GM19023 (cell line): ENCODE data around the gene SLC5A2.

Experiments used
- ATAC-seq: cut with Tn5 transposase; IDR thresholded peaks from one replicate; pipeline ENCODE4 v1.9.1; 2021; ENCODE audit warnings: mild to moderate bottlenecking, moderate library complexity; ENCODE audit not compliant: unreplicated experiment

The SLC5A2 gene

DNA sequence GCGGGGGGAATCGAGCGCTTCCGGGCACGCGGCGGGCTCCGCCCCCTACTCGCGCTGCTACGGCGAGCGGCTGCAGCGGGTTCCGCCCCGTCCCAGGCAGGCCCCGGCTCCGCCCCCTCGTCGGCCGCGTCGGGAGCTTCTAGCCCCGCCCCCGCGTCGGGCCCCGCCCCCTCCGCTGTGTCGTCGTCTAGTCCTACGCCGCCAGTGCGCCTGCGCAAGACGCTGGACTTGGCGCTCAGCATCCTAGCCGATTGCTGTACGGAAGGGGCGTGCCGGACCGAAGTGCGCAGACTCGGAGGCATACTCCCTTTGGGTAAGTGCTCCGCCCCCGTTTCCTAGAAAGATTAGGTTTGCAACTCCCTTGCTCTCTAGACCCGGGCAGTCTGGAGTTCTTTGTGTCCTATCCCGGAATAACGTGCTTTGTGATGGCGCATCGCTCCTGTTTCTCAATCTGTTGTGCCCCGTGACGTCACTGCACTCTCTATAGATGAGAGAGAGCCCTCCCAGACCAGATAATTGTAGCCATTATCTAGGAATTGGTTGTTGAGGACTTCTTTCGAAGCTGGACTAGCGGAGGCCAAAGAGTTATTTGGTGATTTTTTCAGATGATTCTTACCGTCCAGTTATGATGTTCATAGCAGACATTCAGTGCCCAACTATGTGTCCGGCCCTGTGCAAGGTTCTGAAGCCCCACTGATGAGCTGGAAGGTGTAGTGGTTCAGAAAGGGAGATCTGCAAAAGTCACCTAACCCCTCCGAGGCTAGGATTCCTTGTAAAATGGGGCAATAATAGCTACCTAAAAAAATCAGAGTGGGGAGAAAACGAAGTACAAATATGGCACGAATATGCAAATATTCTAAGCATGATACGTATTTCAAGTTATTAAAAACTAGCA, 23.0 kb upstream of the SLC5A2 start:
- peak; percentile 68 for ATAC-seq

GRCh38 chr16:31460582-31461002, 22.3 kb upstream of the SLC5A2 start:
- ATAC-seq = no peak

- no peak for ATAC-seq
Observed at GRCh38 chr16:31461201-31461920, 21.6 kb upstream of the SLC5A2 start.

DNA sequence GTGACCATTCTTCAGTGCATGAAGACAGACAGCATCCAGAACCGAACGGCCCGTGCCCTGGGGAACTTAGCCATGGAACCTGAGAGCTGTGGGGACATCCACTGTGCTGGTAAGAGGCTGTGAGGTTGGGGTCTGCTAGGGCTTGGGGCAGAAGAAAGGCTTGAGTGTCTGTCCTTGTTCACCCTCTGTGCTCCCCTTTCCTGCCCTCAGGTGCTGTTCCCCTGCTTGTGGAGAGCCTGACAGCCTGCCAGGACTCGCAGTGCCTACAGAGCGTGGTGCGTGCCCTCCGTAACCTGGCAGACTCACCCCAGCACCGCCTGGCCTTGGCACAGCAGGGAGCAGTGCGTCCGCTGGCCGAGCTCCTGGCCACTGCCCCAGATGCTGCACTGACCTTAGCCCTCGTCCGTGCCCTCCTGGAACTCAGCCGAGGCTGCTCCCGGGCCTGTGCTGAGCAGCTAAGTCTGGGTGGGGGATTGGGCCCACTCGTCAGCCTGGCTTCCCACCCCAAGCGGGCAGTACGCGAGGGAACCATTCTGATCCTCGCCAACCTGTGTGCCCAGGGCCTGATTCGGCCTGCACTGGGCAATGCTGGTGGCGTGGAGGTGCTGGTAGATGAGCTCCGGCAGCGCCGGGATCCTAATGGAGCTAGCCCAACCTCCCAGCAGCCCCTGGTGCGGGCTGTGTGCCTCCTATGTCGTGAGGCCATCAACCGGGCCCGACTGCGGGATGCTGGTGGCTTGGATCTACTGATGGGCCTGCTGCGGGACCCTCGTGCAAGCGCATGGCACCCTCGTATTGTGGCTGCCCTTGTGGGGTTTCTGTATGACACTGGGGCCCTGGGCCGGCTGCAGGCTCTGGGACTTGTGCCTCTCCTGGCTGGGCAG, 20.8 kb upstream of the SLC5A2 start:
- ATAC-seq = no peak

DNA sequence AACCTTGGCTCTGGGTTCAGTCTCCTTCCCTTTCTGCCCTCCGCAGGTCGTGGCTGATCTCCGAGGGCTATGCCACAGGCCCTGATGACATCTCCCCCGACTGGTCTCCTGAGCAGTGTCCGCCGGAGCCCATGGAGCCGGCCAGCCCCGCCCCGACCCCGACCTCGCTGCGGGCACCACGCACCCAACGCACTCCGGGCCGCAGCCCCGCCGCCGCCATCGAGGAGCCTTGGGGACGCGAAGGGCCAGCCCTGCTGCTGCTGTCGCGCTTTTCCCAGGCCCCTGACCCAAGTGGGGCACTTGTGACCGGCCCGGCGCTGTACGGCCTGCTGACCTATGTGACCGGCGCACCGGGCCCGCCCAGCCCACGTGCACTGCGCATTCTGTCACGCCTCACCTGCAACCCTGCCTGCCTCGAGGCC, 18.6 kb upstream of the SLC5A2 start:
- no peak for ATAC-seq

DNA sequence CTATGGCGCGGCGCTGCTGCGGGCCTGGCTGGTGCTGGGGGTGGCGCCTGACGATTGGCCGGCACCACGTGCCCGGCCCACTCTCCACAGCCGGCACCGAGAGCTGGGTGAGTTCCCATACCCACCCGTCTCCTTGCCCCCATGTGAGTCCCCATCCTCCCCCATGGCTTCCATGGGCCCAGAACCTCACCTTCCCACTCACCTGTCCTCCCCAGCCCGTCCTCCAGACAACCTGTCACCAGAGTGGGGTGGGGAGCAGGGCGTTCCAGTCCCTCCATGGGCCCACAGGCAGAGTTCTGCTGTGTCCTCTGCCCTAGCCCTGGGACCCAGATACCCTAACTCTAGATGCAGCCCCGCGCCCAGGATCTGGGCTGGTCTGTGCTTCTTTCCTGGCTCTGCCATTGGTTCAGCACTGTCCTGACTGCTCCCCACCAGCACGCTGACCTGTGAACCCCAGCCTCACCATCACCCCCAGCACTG, 18.1 kb upstream of the SLC5A2 start:
- no peak for ATAC-seq

- no peak for ATAC-seq
Observed at GRCh38 chr16:31465788-31466370, 17.0 kb upstream of the SLC5A2 start.

GRCh38 chr16:31466381-31466841, 16.5 kb upstream of the SLC5A2 start:
- ATAC-seq = no peak

DNA sequence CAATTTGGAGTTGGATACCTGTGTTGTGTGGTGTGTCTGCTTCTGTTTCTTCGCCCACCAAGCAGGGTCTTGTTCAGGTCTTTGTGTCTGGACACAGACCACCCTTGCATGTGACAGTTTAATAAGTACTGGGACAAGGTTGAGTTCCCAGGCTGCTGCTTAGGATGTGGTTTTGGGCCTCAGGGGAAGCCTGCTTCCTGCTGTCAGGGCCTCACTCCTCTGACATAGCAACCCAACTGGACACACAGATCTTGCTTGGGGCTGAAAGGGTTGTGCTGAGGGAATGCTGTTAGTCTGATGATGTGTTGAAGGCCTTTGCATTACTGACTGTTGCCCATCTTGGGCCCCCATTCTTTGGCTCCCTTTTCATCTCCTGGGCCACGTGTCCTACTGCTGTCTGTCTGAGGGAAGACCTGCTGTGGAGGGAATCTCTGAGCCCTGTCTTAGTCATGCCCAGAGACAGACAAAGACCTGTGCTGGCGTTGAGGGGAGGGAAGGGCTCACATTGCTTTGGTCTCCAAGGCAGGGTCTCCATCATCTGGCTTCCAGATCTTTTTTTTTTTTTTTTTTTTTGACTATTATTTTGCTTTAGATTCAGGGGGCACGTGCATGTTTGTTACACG, 15.7 kb upstream of the SLC5A2 start:
- no peak for ATAC-seq

DNA sequence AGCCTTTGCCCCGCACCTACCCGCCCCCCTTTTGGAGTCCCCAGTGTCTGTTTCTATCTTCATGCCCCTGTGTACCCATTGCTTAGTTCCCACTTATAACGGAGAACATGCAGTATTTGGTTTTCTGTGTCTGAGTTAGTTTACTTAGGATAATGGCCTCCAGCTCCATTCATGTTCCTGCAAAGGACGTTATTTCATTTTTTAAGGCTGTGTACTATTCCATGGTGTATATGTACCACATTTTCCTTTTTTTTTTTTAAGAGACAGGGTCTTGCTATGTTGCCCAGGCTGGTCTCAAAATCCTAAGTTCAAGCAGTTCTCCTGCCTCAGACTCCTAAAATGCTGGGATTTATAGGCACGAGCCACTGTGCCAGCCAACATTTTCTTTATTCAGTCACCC, 15.1 kb upstream of the SLC5A2 start:
- no peak for ATAC-seq

DNA sequence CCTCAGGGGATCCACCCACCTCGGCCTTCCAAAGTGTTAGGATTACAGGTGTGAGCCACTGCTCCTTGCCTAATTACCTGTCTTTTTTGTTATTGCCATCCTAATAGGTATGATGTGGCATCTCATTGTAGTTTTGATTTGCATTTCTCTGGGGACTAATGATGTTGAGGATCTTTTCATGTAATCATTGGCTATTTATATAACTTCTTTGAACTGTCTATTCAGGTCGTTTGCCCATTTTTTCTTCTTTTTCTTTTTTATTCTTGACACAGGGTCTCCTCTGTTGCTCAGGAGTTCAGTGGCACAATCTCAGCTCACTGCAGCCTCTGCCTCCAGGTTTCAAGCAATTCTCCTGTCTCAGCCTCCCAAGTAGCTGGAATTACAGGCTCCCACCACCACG, 12.3 kb upstream of the SLC5A2 start:
- no peak for ATAC-seq

- no peak for ATAC-seq
Observed at GRCh38 chr16:31471241-31471874, 11.6 kb upstream of the SLC5A2 start.

DNA sequence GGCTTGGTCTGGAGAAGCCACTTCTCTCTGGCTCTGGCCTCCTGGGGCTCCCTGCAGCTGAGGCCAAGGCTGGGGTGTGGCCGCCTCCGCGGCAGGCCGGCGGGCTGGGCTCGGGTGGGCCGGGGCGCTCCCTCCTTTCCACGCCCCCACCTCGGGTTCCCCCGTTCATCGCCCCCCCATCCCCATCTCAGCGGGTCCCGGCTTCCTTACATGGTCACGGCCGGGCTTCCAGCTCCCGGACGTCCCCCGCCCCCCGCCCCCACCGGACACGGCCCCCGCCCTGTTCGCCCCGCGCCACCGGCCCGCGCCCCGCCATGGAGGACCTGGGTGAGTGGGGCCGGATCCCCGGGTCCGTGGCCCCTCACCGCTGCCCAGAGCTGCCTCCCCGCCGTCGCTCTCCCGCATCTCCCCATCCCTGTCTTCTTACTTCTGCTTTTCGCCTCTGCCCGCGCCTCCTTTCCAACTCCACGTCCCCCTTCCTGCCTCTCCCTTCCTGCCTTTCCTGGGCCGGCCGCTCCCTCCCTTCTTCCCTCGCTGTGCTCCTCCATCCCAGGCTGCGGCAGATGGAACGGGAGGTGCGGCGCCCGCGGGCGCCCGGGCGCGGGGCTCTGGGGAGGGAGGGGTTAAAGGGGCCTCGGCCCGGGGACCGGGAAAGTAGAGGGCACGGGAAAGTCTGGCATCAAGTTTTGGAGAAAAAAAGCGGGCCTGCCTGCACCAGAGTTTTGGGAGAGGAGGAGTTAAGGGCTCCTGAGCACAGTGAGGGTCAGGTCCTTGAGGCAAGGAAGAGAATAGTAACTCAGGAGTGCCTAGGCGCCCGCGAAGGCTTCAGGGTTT, 10.8 kb upstream of the SLC5A2 start, which contains the start of gene TGFB1I1:
Gene TGFB1I1, plus strand, starts transcription at position 278 of the 834 bp plus-strand sequence. Its CDS starts 37 bp downstream, at position 315.
- ATAC-seq = no peak

- ATAC-seq = no peak
Observed at GRCh38 chr16:31472709-31473203, 10.2 kb upstream of the SLC5A2 start.

- ATAC-seq = no peak
Observed at GRCh38 chr16:31473264-31473984, 9.5 kb upstream of the SLC5A2 start.

GRCh38 chr16:31474173-31474714, 8.7 kb upstream of the SLC5A2 start:
- no peak for ATAC-seq
